ENCODE data around the gene ARRB1. TPM values are rescaled to one million over a fixed set of nuclear protein-coding genes. Genes with fewer than 3 reads are reported as not detected.

ARRB1 gene
- total and polyA plus RNA-seq, 9 donors = 15.2 to 68.0 (median 27.2) TPM

- WGBS, 3 donors = 83 to 91% (median 86%) methylated on average over 11 of the region's 11 CpGs
- H3K27me3 ChIP-seq = no peaks in the 10 kb centered on the region
- no peak for TF ChIP-seq EP300 (IDR thresholded peaks at IDR 0.05)
- TF ChIP-seq CTCF (IDR thresholded peaks at IDR 0.05) = no peak
- no peak for TF ChIP-seq POLR2A (IDR thresholded peaks at IDR 0.05)
- peak in 1 of 5 donors; percentile 32 for DNase-seq
- H3K4me1 ChIP-seq (ENCODE audit: insufficient read depth) = peaks cover 48% of the 10 kb centered on the region
- no peaks in the 10 kb centered on the region for H3K9me3 ChIP-seq
- no peak overlapping the region for H3K4me3 ChIP-seq
- peak overlapping the region in 1 of 2 donors; percentile 31 for H3K27ac ChIP-seq
- no peaks in the 10 kb centered on the region for H3K36me3 ChIP-seq
- intact Hi-C loops (cut with DNase I) = no loop called here
Measured at GRCh38 chr11:75344761-75345454, 6.6 kb downstream of the ARRB1 start.

- H3K27ac ChIP-seq = peak overlapping the region; percentile 31 to 72
- peaks cover 52% of the 10 kb centered on the region for H3K4me1 ChIP-seq (ENCODE audit: insufficient read depth)
- H3K4me3 ChIP-seq = no peak overlapping the region
- H3K27me3 ChIP-seq = no peaks in the 10 kb centered on the region
- intact Hi-C loops (cut with DNase I) = no loop called here
- no peaks in the 10 kb centered on the region for H3K36me3 ChIP-seq
- H3K9me3 ChIP-seq = no peaks in the 10 kb centered on the region
- TF ChIP-seq EP300 (IDR thresholded peaks at IDR 0.05) (no peak), POLR2A (IDR thresholded peaks at IDR 0.05) (no peak), CTCF (IDR thresholded peaks at IDR 0.05) (no peak)
- DNase-seq = peak in 1 of 5 donors; percentile 32
- WGBS, 3 donors = 84 to 86% (median 85%) methylated on average over 3 of the region's 3 CpGs
Measured at GRCh38 chr11:75344186-75344585, 7.3 kb downstream of the ARRB1 start.

GRCh38 chr11:75342966-75343870 is 8.2 kb downstream of the ARRB1 start:
- TF ChIP-seq CTCF (IDR thresholded peaks at IDR 0.05) (no peak), POLR2A (IDR thresholded peaks at IDR 0.05) (no peak), EP300 (IDR thresholded peaks at IDR 0.05) (no peak)
- Histone ChIP-seq H3K27me3 (no peaks in the 10 kb centered on the region), H3K9me3 (no peaks in the 10 kb centered on the region), H3K27ac (peak overlapping the region; percentile 23 to 72), H3K4me3 (no peak overlapping the region), H3K4me1 (ENCODE audit: insufficient read depth) (peaks cover 57% of the 10 kb centered on the region), H3K36me3 (no peaks in the 10 kb centered on the region)
- DNase-seq = peak in 2 of 5 donors; percentile 35 to 42
- WGBS, 3 donors = 38 to 50% (median 45%) methylated on average over 12 of the region's 12 CpGs
- intact Hi-C loops (cut with DNase I) = no loop called here

GRCh38 chr11:75342231-75342918 is 9.1 kb downstream of the ARRB1 start:
- DNase-seq = peak in 1 of 5 donors; percentile 46
- Histone ChIP-seq H3K4me3 (no peak overlapping the region), H3K9me3 (no peaks in the 10 kb centered on the region), H3K4me1 (ENCODE audit: insufficient read depth) (peaks cover 54% of the 10 kb centered on the region), H3K27me3 (no peaks in the 10 kb centered on the region), H3K27ac (peak overlapping the region; percentile 23 to 72), H3K36me3 (no peaks in the 10 kb centered on the region)
- intact Hi-C loops (cut with DNase I) = no loop called here
- 77 to 80% (median 77%) methylated on average over 15 of the region's 15 CpGs for WGBS, 3 donors
- TF ChIP-seq POLR2A (IDR thresholded peaks at IDR 0.05) = no peak
- TF ChIP-seq CTCF (IDR thresholded peaks at IDR 0.05) = no peak
- no peak for TF ChIP-seq EP300 (IDR thresholded peaks at IDR 0.05)
